IMR-90 (cell line): Measurements from ENCODE around the gene ACVR1B. TPM values are rescaled to one million over a fixed set of nuclear protein-coding genes. Genes with fewer than 3 reads are reported as not detected.

Source experiments
- ATAC-seq: fragments of 200-7000 bp; cut with Tn5 transposase; 2 replicates; pipeline ENCODE4 v1.9.1; 2020; ENCODE audit warnings: low read depth, mild to moderate bottlenecking, moderate library complexity
- BruUV-seq: library from RNA; stranded (reverse); fragments of 400-500 nt; replicated peaks from 2 replicates; lab custom pipeline; 2021; lab: Mats Ljungman, UMichigan
- CTCF ChIA-PET: fragments of 300-600 bp; formaldehyde crosslinking; extraction: SDS; loops from one replicate; lab custom pipeline; 2021; ENCODE audit warnings: antibody characterized with exemption; lab: Yijun Ruan, JAX
- POLR2A ChIA-PET: fragments of 300-600 bp; sonication (Branson Sonifier 250); formaldehyde crosslinking; loops from one replicate; lab custom pipeline; 2022; ENCODE audit warnings: antibody characterized with exemption; ENCODE audit not compliant: unreplicated experiment; lab: Charles Lee
- DNase-seq: peaks from one replicate; pipeline ENCODE4 v3.0.0; 2013
- H2AFZ ChIP-seq: replicated peaks from 2 replicates; pipeline ENCODE3; 2013; ENCODE audit warnings: low read length, mild to moderate bottlenecking; ENCODE audit not compliant: poor library complexity
- H2AK5ac ChIP-seq: 2 replicates; pipeline ENCODE4 v1.6.1; 2013; ENCODE audit warnings: low read depth, low read length, inconsistent platforms
- H2AK9ac ChIP-seq: replicated peaks from 2 replicates; pipeline ENCODE3; 2013; ENCODE audit warnings: mild to moderate bottlenecking, low read depth, low read length, moderate library complexity; ENCODE audit not compliant: poor library complexity
- H2BK120ac ChIP-seq: 2 replicates; pipeline ENCODE4 v1.6.1; 2013; ENCODE audit warnings: low read depth, low read length, inconsistent platforms
- H2BK15ac ChIP-seq: 3 replicates; pipeline ENCODE4 v1.6.1; 2013; ENCODE audit warnings: low read depth, low read length, inconsistent platforms
- H2BK20ac ChIP-seq: 2 replicates; pipeline ENCODE4 v1.6.1; 2013; ENCODE audit warnings: low read depth, mild to moderate bottlenecking, inconsistent platforms, low read length, moderate library complexity
- H2BK5ac ChIP-seq: 2 replicates; pipeline ENCODE4 v1.6.1; 2013; ENCODE audit warnings: mild to moderate bottlenecking, low read depth, low read length, inconsistent platforms; ENCODE audit not compliant: poor library complexity, severe bottlenecking
- H3K14ac ChIP-seq: replicated peaks from 2 replicates; pipeline ENCODE4 v1.6.1; 2013; ENCODE audit warnings: low read depth, low read length, inconsistent platforms
- H3K18ac ChIP-seq: 2 replicates; pipeline ENCODE4 v1.6.1; 2013; ENCODE audit warnings: low read depth, low read length, control low read depth
- H3K23ac ChIP-seq: 2 replicates; pipeline ENCODE4 v1.6.1; 2013; ENCODE audit warnings: low read depth, low read length, inconsistent platforms
- H3K27ac ChIP-seq: 2 replicates; pipeline ENCODE4 v1.5.1; 2013; ENCODE audit warnings: mild to moderate bottlenecking, control low read depth, low read length; ENCODE audit not compliant: insufficient read depth
- H3K27me3 ChIP-seq: 2 replicates; pipeline ENCODE4 v1.6.1; 2013; ENCODE audit warnings: low read length; ENCODE audit not compliant: control insufficient read depth, insufficient read depth
- H3K36me3 ChIP-seq: 2 replicates; pipeline ENCODE4 v1.6.1; 2013; ENCODE audit warnings: low read length, mixed read lengths; ENCODE audit not compliant: control insufficient read depth, insufficient read depth
- H3K4ac ChIP-seq: 2 replicates; pipeline ENCODE4 v1.6.1; 2013; ENCODE audit warnings: low read depth, low read length, inconsistent platforms
- H3K4me1 ChIP-seq: 2 replicates; pipeline ENCODE4 v1.6.1; 2013; ENCODE audit warnings: low read length, mixed read lengths; ENCODE audit not compliant: control insufficient read depth, insufficient read depth
- H3K4me2 ChIP-seq: 2 replicates; pipeline ENCODE4 v1.6.1; 2013; ENCODE audit warnings: low read depth, mild to moderate bottlenecking, control low read depth, low read length, moderate library complexity
- H3K4me3 ChIP-seq: 2 replicates; pipeline ENCODE4 v1.5.1; 2013; ENCODE audit warnings: low read depth, mild to moderate bottlenecking, control low read depth, low read length, moderate library complexity; ENCODE audit not compliant: insufficient read depth
- H3K56ac ChIP-seq: 2 replicates; pipeline ENCODE4 v1.6.1; 2013; ENCODE audit warnings: low read length, inconsistent platforms; ENCODE audit not compliant: insufficient read depth; ENCODE audit errors: extremely low read depth
- H3K79me1 ChIP-seq, 2 experiments: 2 replicates each; pipeline ENCODE4 v1.6.1; 2013; ENCODE audit warnings: low read length in 2 of 2, inconsistent platforms in 1 of 2, low read depth in 1 of 2
- H3K9ac ChIP-seq: 2 replicates; pipeline ENCODE4 v1.6.1; 2013; ENCODE audit warnings: low read depth, low read length, control low read depth
- H3K9me1 ChIP-seq: 2 replicates; pipeline ENCODE4 v1.6.1; 2013; ENCODE audit warnings: low read length, inconsistent platforms; ENCODE audit not compliant: insufficient read depth
- H3K9me3 ChIP-seq: 2 replicates; pipeline ENCODE4 v1.6.1; 2013; ENCODE audit warnings: low read length; ENCODE audit not compliant: control insufficient read depth, insufficient read depth
- H4K20me1 ChIP-seq: 2 replicates; pipeline ENCODE4 v1.6.1; 2013; ENCODE audit warnings: low read length, inconsistent platforms; ENCODE audit not compliant: insufficient read depth
- H4K5ac ChIP-seq: 2 replicates; pipeline ENCODE4 v1.6.1; 2013; ENCODE audit warnings: mild to moderate bottlenecking, low read depth, low read length, control low read depth
- H4K8ac ChIP-seq, 2 experiments: 2 replicates each; pipeline ENCODE4 v1.6.1; 2013; ENCODE audit warnings: low read depth in 2 of 2, low read length in 2 of 2, control low read depth in 1 of 2, inconsistent platforms in 1 of 2
- H4K91ac ChIP-seq: 2 replicates; pipeline ENCODE4 v1.6.1; 2013; ENCODE audit warnings: low read depth, low read length, inconsistent platforms; ENCODE audit not compliant: insufficient read depth
- BHLHE40 ChIP-seq: fragments of 150-350 bp; IDR thresholded peaks from 2 replicates; pipeline ENCODE4 v1.6.1; 2016; ENCODE audit warnings: mild to moderate bottlenecking, low read depth, low read length
- CEBPB ChIP-seq: IDR thresholded peaks from 2 replicates; pipeline ENCODE4 v1.6.1; 2012; ENCODE audit warnings: low read depth, low read length, improper control_type of control experiment
- ELK1 ChIP-seq: fragments of 150-350 bp; IDR thresholded peaks from 2 replicates; pipeline ENCODE4 v1.6.1; 2016; ENCODE audit warnings: low read depth, mild to moderate bottlenecking, low read length, moderate library complexity, borderline replicate concordance
- MAFK ChIP-seq: IDR thresholded peaks from 2 replicates; pipeline ENCODE4 v1.6.1; 2012; ENCODE audit warnings: low read depth, low read length, improper control_type of control experiment
- MAZ ChIP-seq: IDR thresholded peaks from 2 replicates; pipeline ENCODE4 v1.6.1; 2012; ENCODE audit warnings: low read depth, mild to moderate bottlenecking, low read length, improper control_type of control experiment, moderate library complexity, borderline replicate concordance
- MXI1 ChIP-seq: IDR thresholded peaks from 2 replicates; pipeline ENCODE4 v1.6.1; 2012; ENCODE audit warnings: low read depth, mild to moderate bottlenecking, low read length, moderate library complexity, borderline replicate concordance
- NFE2L2 ChIP-seq: fragments of 150-350 bp; IDR thresholded peaks from 2 replicates; pipeline ENCODE4 v1.6.1; 2016; ENCODE audit warnings: low read depth, mild to moderate bottlenecking, low read length
- POLR2A ChIP-seq: IDR thresholded peaks from 2 replicates; pipeline ENCODE4 v1.6.1; 2012; ENCODE audit warnings: mild to moderate bottlenecking, low read depth, low read length
- RAD21 ChIP-seq: IDR thresholded peaks from 2 replicates; pipeline ENCODE4 v1.6.1; 2012; ENCODE audit warnings: low read length, improper control_type of control experiment
- RCOR1 ChIP-seq: IDR thresholded peaks from 2 replicates; pipeline ENCODE4 v1.6.1; 2012; ENCODE audit warnings: mild to moderate bottlenecking, low read length, improper control_type of control experiment; ENCODE audit not compliant: insufficient replicate concordance
- RFX5 ChIP-seq: IDR thresholded peaks from 2 replicates; pipeline ENCODE4 v1.8.0; 2012; ENCODE audit warnings: low read depth, mild to moderate bottlenecking, low read length, moderate library complexity
- SMC3 ChIP-seq: fragments of 150-350 bp; IDR thresholded peaks from 2 replicates; pipeline ENCODE4 v1.6.1; 2016; ENCODE audit warnings: low read depth, mild to moderate bottlenecking, antibody characterized with exemption, low read length, moderate library complexity
- USF2 ChIP-seq: fragments of 150-350 bp; IDR thresholded peaks from 2 replicates; pipeline ENCODE4 v1.6.1; 2017; ENCODE audit warnings: mild to moderate bottlenecking, antibody characterized with exemption, low read length, low read depth
- WGBS, 2 experiments: methylation state at CpG; one replicate each; pipeline versions ENCODE4 v1.1.5 to v1.1.7; 2013; ENCODE audit warnings: missing lambda C conversion rate in 2 of 2; ENCODE audit not compliant: insufficient read length in 1 of 2; ENCODE audit errors: extremely low coverage in 2 of 2; 5-methylcytosine and 5-hydroxymethylcytosine counted together
- dilution Hi-C: fragments of 300-500 bp; cut with HindIII; formaldehyde crosslinking; loops from one replicate; pipeline ENCODE4 v1.14.3; 2018; ENCODE audit warnings: low sequenced_read_pairs; ENCODE audit not compliant: unreplicated experiment
- in situ Hi-C: fragments of 300-500 bp; cut with MboI; formaldehyde crosslinking; loops from 3 replicates; pipeline ENCODE4 v1.14.3; 2019; ENCODE audit warnings: low sequenced_read_pairs, inconsistent platforms, mixed read lengths
- intact Hi-C: fragments of 100-400 bp; cut with micrococcal nuclease; formaldehyde crosslinking; loops from 2 replicates; pipeline ENCODE4 v1.10.0; 2022
- polyA plus RNA-seq, 3 experiments: library from polyadenylated mRNA; depleted of rRNA; stranded (reverse); fragments of >200 nt; gene quantifications; 2 replicates each; pipeline ENCODE4 v1.2.3, GENCODE V29; 2012; ENCODE audit warnings: low replicate concordance in 1 of 3
- total RNA-seq: library from RNA; depleted of rRNA; stranded (reverse); fragments of >200 nt; gene quantifications from 2 replicates; pipeline ENCODE4 v1.2.3, GENCODE V29; 2012

Gene ACVR1B
- total and polyA plus RNA-seq, 2 of the 4 experiments (the other 2 are of a cell fraction): 5.7 to 13.6 TPM

- dilution Hi-C loops: no loop called here
- CTCF ChIA-PET: interaction anchor here (1.7 kb wide), 1 partner anchor 11 kb away, joined by 4 read pairs; no protein-coding TSS in a partner anchor
- WGBS, 2 experiments: 67% methylated on average over 30 of the region's 93 CpGs; no CpG with 5 or more reads in 1 of the 2 experiments
- TF ChIP-seq RCOR1 (no peak), SMC3 (no peak), NFE2L2 (no peak), MAFK (no peak), USF2 (no peak), BHLHE40 (no peak), ELK1 (no peak), MAZ (no peak), RAD21 (no peak), POLR2A (no peak), RFX5 (no peak), MXI1 (no peak), CEBPB (no peak)
Observed at GRCh38 chr12:52014567-52015530, 63.4 kb downstream of the ACVR1B start.

More at GRCh38 chr12:52014567-52015530, 63.4 kb downstream of the ACVR1B start:
- Histone ChIP-seq H2AFZ (no peak overlapping the region), H4K20me1 (no peaks in the 10 kb centered on the region; the same call in 1 of the 2 replicates), H3K27ac (no peak overlapping the region), H3K27me3 (no peaks in the 10 kb centered on the region), H3K4me2 (no peak overlapping the region), H2BK5ac (no peak overlapping the region), H4K91ac (no peak overlapping the region), H4K5ac (no peak overlapping the region), H3K4me3 (no peak overlapping the region), H3K14ac (no peak overlapping the region), H2BK120ac (no peak overlapping the region), H3K23ac (no peak overlapping the region), H3K18ac (no peak overlapping the region), H3K79me1 (peaks cover 0 to 10% of the 10 kb centered on the region in 2 experiments; a peak in 2 of 4 replicates), H2AK5ac (no peak overlapping the region), H2BK15ac (no peak overlapping the region), H4K8ac (no peak overlapping the region), H3K4ac (no peak overlapping the region), H3K9me1 (peaks cover 10% of the 10 kb centered on the region), H3K9me3 (no peaks in the 10 kb centered on the region), H2AK9ac (no peak overlapping the region), H3K36me3 (peaks cover 37% of the 10 kb centered on the region; the same call in 1 of the 2 replicates), H3K9ac (no peak overlapping the region), H2BK20ac (no peak overlapping the region), H3K4me1 (peaks cover 8% of the 10 kb centered on the region), H3K56ac (no peak overlapping the region)
- ATAC-seq (no peak), DNase-seq (no peak)
- no TSS peak for BruUV-seq
- intact Hi-C loops: no loop called here
- POLR2A ChIA-PET: interaction anchor here (1.1 kb wide), 1 partner anchor 8 kb away, joined by 4 read pairs; no protein-coding TSS in a partner anchor
- in situ Hi-C loops: no loop called here
